Activated CD4-positive, alpha-beta memory T cell treated with anti-CD3 and anti-CD28 coated beads, Interleukin-2, amount 10 ng/mL, durations not matched to agents 7 days and 5 days (primary cell): ENCODE results near the gene CORO2A. TPM values are rescaled to one million over a fixed set of nuclear protein-coding genes. Genes with fewer than 3 reads are reported as not detected.
"Not testable (repeated sequence)": the region's sequence is repeated elsewhere in the genome, so short reads cannot be mapped to it uniquely, and the experiment has no call there.

Experiments
- CTCF ChIA-PET: fragments of 350-600 bp; sonication (Branson Sonifier 250); formaldehyde crosslinking; loops from one replicate; lab custom pipeline; 2021; ENCODE audit warnings: antibody characterized with exemption, inconsistent platforms; lab: Charles Lee
- POLR2A ChIA-PET: fragments of 350-600 bp; sonication (Branson Sonifier 250); formaldehyde crosslinking; loops from one replicate; lab custom pipeline; 2021; ENCODE audit warnings: antibody characterized with exemption; lab: Charles Lee
- DNase-seq: peaks from one replicate; pipeline ENCODE4 v3.0.0-alpha.2; 2020
- H3K27ac Mint-ChIP-seq: one replicate; pipeline ENCODE4 v1.8.0; 2021; ENCODE audit warnings: mild to moderate bottlenecking, mixed read lengths
- H3K27me3 Mint-ChIP-seq: one replicate; pipeline ENCODE4 v1.8.0; 2021; ENCODE audit warnings: mixed read lengths
- H3K36me3 Mint-ChIP-seq: one replicate; pipeline ENCODE4 v1.8.0; 2021; ENCODE audit warnings: low read depth, mixed read lengths
- H3K4me1 Mint-ChIP-seq: one replicate; pipeline ENCODE4 v1.8.0; 2021; ENCODE audit warnings: mixed read lengths
- H3K4me3 Mint-ChIP-seq: one replicate; pipeline ENCODE4 v1.8.0; 2021; ENCODE audit warnings: mild to moderate bottlenecking, mixed read lengths
- H3K9me3 Mint-ChIP-seq: one replicate; pipeline ENCODE4 v1.8.0; 2021; ENCODE audit warnings: mixed read lengths
- total RNA-seq, 2 experiments: library from RNA; stranded (reverse); gene quantifications; one replicate each; pipeline ENCODE4 v1.2.3, GENCODE V29; 2021

Gene CORO2A
- total RNA-seq, 2 experiments from 2014 or later = 7.8 to 8.2 TPM

DNA sequence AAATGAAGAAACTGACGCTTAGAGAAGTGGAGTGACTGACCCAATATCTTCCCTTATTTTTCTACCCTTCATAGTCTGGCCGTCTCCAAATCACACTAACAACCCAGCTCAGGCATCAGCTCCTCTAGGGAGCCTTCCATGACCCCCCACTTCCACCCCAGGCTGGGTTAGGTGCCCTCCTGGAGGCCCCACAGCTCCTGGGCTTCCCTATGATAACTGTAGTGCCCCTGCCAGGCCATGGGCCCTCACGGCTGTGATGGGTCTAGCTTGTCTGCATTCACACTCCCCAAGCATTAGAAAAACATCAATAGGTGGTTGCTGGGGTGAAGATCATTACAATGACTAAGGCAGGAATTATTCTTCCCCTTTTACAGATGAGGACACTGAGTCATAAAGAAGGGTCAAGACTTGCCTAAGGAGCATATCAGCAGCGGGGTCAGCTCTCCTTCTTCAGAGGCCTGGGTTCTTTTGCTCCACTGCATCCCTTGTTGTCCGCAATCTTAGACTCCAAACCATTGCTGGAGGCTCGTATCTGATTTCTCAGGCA is 7.3 kb downstream of the CORO2A start:
- no peaks in the 10 kb centered on the region for H3K27me3 Mint-ChIP-seq
- no peaks in the 10 kb centered on the region for H3K36me3 Mint-ChIP-seq
- H3K27ac Mint-ChIP-seq = no peak overlapping the region
- no peak overlapping the region for H3K4me3 Mint-ChIP-seq
- CTCF ChIA-PET = no interaction called here
- POLR2A ChIA-PET = interaction anchor here (1.2 kb wide), 1 partner anchor 66 kb away, joined by 3 read pairs; the partner anchor contains the start of gene TRIM14
- no peak for DNase-seq
- H3K9me3 Mint-ChIP-seq = no peaks in the 10 kb centered on the region
- H3K4me1 Mint-ChIP-seq = peaks cover 15% of the 10 kb centered on the region

GRCh38 chr9:98184326-98184725 is 8.1 kb downstream of the CORO2A start:
- no peak overlapping the region for H3K27ac Mint-ChIP-seq
- H3K4me1 Mint-ChIP-seq = peaks cover 21% of the 10 kb centered on the region
- ChIA-PET CTCF (interaction anchor here (0.9 kb wide), 1 partner anchor 21 kb away, joined by 3 read pairs; no protein-coding TSS in a partner anchor), POLR2A (interaction anchor here (1.2 kb wide), 1 partner anchor 66 kb away, joined by 3 read pairs; the partner anchor contains the start of gene TRIM14)
- no peaks in the 10 kb centered on the region for H3K27me3 Mint-ChIP-seq
- no peak for DNase-seq
- no peaks in the 10 kb centered on the region for H3K9me3 Mint-ChIP-seq
- no peaks in the 10 kb centered on the region for H3K36me3 Mint-ChIP-seq
- H3K4me3 Mint-ChIP-seq = no peak overlapping the region

DNA sequence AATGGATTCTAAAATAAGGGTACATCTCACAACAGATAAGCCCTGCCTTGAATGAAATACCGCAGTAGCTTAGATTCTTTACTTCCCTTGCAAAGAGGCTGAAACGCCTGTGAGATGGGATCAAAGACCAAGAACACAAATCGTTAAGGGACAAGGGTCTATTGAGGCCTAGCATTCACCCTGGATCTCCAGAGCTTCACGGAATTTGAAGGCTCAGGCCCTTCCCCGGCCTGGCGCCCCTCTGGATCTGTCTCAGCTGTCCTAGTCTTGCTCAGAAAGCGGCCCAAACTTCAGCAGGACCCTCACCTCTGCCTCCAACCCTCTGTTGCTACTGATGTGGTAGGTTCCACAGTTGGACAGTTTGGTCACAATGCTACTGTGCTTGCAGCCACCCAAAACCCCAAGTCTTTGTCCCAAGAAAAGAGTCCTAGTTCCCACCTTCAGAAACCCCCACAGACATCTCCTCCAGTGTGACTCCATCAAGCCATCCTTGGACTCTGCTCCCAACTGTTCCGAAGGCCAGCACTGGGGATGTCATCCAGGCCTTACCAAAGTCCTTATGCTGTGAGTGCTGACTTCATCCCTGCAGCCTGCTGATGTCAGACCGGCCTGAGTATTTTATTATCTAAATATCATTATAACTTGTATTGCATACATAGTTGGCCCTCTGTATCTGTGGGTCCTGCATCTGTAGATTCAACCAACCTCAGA is 9.4 kb downstream of the CORO2A start:
- DNase-seq = no peak
- Mint-ChIP-seq H3K4me3 (no peak overlapping the region), H3K27ac (no peak overlapping the region), H3K36me3 (no peaks in the 10 kb centered on the region), H3K4me1 (peaks cover 25% of the 10 kb centered on the region), H3K9me3 (no peaks in the 10 kb centered on the region), H3K27me3 (no peaks in the 10 kb centered on the region)
- POLR2A ChIA-PET = interaction anchor here (1.6 kb wide), 1 partner anchor 13 kb away, joined by 4 read pairs; no protein-coding TSS in a partner anchor
- CTCF ChIA-PET = no interaction called here

- Mint-ChIP-seq H3K9me3 (no peaks in the 10 kb centered on the region), H3K4me1 (peaks cover 25% of the 10 kb centered on the region), H3K4me3 (no peak overlapping the region), H3K27ac (no peak overlapping the region), H3K36me3 (no peaks in the 10 kb centered on the region), H3K27me3 (no peaks in the 10 kb centered on the region)
- no peak for DNase-seq
- CTCF ChIA-PET = no interaction called here
- POLR2A ChIA-PET = interaction anchor here (0.5 to 1.6 kb wide), 2 partner anchors 12 to 75 kb away, joined by 3 to 4 read pairs; no protein-coding TSS in a partner anchor
Observed at GRCh38 chr9:98182069-98182820, 10.2 kb downstream of the CORO2A start.

GRCh38 chr9:98181746-98182068 is 10.7 kb downstream of the CORO2A start:
- Mint-ChIP-seq H3K27ac (no peak overlapping the region), H3K4me1 (peaks cover 25% of the 10 kb centered on the region), H3K4me3 (no peak overlapping the region), H3K36me3 (no peaks in the 10 kb centered on the region), H3K9me3 (no peaks in the 10 kb centered on the region), H3K27me3 (no peaks in the 10 kb centered on the region)
- POLR2A ChIA-PET = interaction anchor here (0.5 to 1.6 kb wide), 2 partner anchors 11 to 75 kb away, joined by 3 to 4 read pairs; no protein-coding TSS in a partner anchor
- CTCF ChIA-PET = no interaction called here
- DNase-seq = no peak

DNA sequence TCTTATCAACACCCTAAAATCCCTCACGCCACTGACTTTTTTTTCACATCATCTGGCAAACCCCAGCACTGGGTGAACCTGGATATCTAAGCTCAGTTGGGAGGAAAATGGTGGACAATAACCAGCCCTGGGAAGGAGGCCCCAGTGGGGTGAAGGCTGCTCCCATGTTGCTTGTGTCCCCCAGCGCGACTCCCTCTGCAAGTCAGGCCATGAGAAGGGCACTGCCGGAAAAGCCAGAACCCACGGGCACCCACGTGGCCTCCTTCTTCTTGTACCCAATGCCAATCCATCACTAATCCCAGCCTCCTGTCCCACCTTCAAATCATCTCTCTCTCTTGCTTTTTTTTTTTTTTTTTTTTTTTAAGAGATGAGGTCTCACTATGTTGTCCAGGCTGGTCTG is 11.4 kb downstream of the CORO2A start:
- H3K9me3 Mint-ChIP-seq = no peaks in the 10 kb centered on the region
- H3K4me3 Mint-ChIP-seq = no peak overlapping the region
- no peaks in the 10 kb centered on the region for H3K36me3 Mint-ChIP-seq
- peaks cover 25% of the 10 kb centered on the region for H3K4me1 Mint-ChIP-seq
- no peak overlapping the region for H3K27ac Mint-ChIP-seq
- H3K27me3 Mint-ChIP-seq = no peaks in the 10 kb centered on the region
- no peak for DNase-seq
- ChIA-PET CTCF (interaction anchor here (1.1 kb wide), 1 partner anchor 10 kb away, joined by 3 read pairs; no protein-coding TSS in a partner anchor), POLR2A (no interaction called here)

GRCh38 chr9:98178874-98179850 is 13.3 kb downstream of the CORO2A start:
- ChIA-PET POLR2A (interaction anchor here (1.4 kb wide), 1 partner anchor 77 kb away, joined by 3 read pairs; the partner anchor contains the start of gene TBC1D2), CTCF (interaction anchor here (2.0 kb wide), 1 partner anchor 14 kb away, joined by 7 read pairs; the partner anchor contains the start of gene CORO2A)
- Mint-ChIP-seq H3K36me3 (no peaks in the 10 kb centered on the region), H3K27me3 (no peaks in the 10 kb centered on the region), H3K4me3 (no peak overlapping the region), H3K4me1 (peaks cover 24% of the 10 kb centered on the region), H3K27ac (no peak overlapping the region), H3K9me3 (no peaks in the 10 kb centered on the region)
- DNase-seq = no peak

- no peaks in the 10 kb centered on the region for H3K27me3 Mint-ChIP-seq
- POLR2A ChIA-PET = interaction anchor here (1.9 kb wide), 1 partner anchor 16 kb away, joined by 4 read pairs; the partner anchor contains the start of gene CORO2A
- H3K9me3 Mint-ChIP-seq = no peaks in the 10 kb centered on the region
- peaks cover 19% of the 10 kb centered on the region for H3K4me1 Mint-ChIP-seq
- no peak overlapping the region for H3K27ac Mint-ChIP-seq
- DNase-seq = no peak
- CTCF ChIA-PET = no interaction called here
- no peaks in the 10 kb centered on the region for H3K36me3 Mint-ChIP-seq
- no peak overlapping the region for H3K4me3 Mint-ChIP-seq
Observed at GRCh38 chr9:98176391-98177259, 15.8 kb downstream of the CORO2A start.

- POLR2A ChIA-PET = no interaction called here
- no peak for DNase-seq
- H3K27ac Mint-ChIP-seq = no peak overlapping the region
Observed at GRCh38 chr9:98175762-98176161, 16.7 kb downstream of the CORO2A start.

GRCh38 chr9:98175028-98175569 is 17.3 kb downstream of the CORO2A start:
- ChIA-PET POLR2A (no interaction called here), CTCF (no interaction called here)
- Mint-ChIP-seq H3K36me3 (no peaks in the 10 kb centered on the region), H3K9me3 (no peaks in the 10 kb centered on the region), H3K27me3 (no peaks in the 10 kb centered on the region), H3K4me3 (no peak overlapping the region), H3K4me1 (peaks cover 17% of the 10 kb centered on the region), H3K27ac (no peak overlapping the region)
- DNase-seq = no peak

More at GRCh38 chr9:98175762-98176161, 16.7 kb downstream of the CORO2A start:
- Mint-ChIP-seq H3K36me3 (no peaks in the 10 kb centered on the region), H3K27me3 (no peaks in the 10 kb centered on the region), H3K9me3 (no peaks in the 10 kb centered on the region), H3K4me3 (no peak overlapping the region), H3K4me1 (peaks cover 19% of the 10 kb centered on the region)
- CTCF ChIA-PET = no interaction called here

- H3K9me3 Mint-ChIP-seq, H3K4me3 Mint-ChIP-seq, DNase-seq, POLR2A ChIA-PET, H3K36me3 Mint-ChIP-seq, H3K27me3 Mint-ChIP-seq, H3K27ac Mint-ChIP-seq: not testable (repeated sequence)
- peaks cover 19% of the 10 kb centered on the region for H3K4me1 Mint-ChIP-seq
- CTCF ChIA-PET = interaction anchor here (0.6 kb wide), 1 partner anchor 140 kb away, joined by 4 read pairs; no protein-coding TSS in a partner anchor
Observed at GRCh38 chr9:98174502-98174918, 17.9 kb downstream of the CORO2A start.
